Transverse colon (tissue), 4 donors: ENCODE measurements around the gene ZHX3. TPM values are rescaled to one million over a fixed set of nuclear protein-coding genes. Genes with fewer than 3 reads are reported as not detected.

Experiments used
- DNase-seq: peaks from one replicate; pipeline ENCODE4 v3.0.0-alpha.2; 2019
- H3K27ac ChIP-seq, 4 donors: fragments of 200-600 bp; sonication (generic); 2 replicates each; pipeline ENCODE4 v1.5.1; 2016 to 2018; ENCODE audit warnings: inconsistent platforms in 4 of 4
- H3K27me3 ChIP-seq: fragments of 200-600 bp; sonication (generic); 2 replicates; pipeline ENCODE4 v1.5.1; 2017; ENCODE audit warnings: inconsistent platforms
- H3K36me3 ChIP-seq, 4 donors: fragments of 200-600 bp; sonication (generic); 2 replicates each; pipeline ENCODE4 v1.5.1; 2017 to 2019; ENCODE audit warnings: inconsistent platforms in 4 of 4
- H3K4me1 ChIP-seq, 4 donors: fragments of 200-600 bp; sonication (generic); 2 replicates each; pipeline ENCODE4 v1.5.1; 2017 to 2020; ENCODE audit warnings: inconsistent platforms in 4 of 4
- H3K4me3 ChIP-seq, 4 donors: fragments of 200-600 bp; sonication (generic); 1 replicate in 1 of 4; 2 replicates in 3 of 4; pipeline versions ENCODE4 v1.5.1 to v1.6.1; 2017 to 2019; ENCODE audit warnings: inconsistent platforms in 4 of 4
- H3K9me3 ChIP-seq, 2 donors: fragments of 200-600 bp; sonication (generic); 2 replicates each; pipeline ENCODE4 v1.5.1; 2017 to 2019; ENCODE audit warnings: inconsistent platforms in 2 of 2
- CTCF ChIP-seq, 5 experiments: fragments of 200-600 bp in 3 of 5; fragments of 450-650 bp in 2 of 5; sonication (generic) in 3 of 5; IDR thresholded peaks; 1 replicate in 2 of 5; 2 replicates in 3 of 5; pipeline ENCODE4 v1.5.1; 2016 to 2017; ENCODE audit warnings: antibody characterized with exemption in 5 of 5, inconsistent platforms in 3 of 5, mild to moderate bottlenecking in 2 of 5, moderate library complexity in 1 of 5
- EP300 ChIP-seq: sonication (generic); formaldehyde crosslinking; IDR thresholded peaks from one replicate; pipeline ENCODE4 v1.6.1; 2017; ENCODE audit warnings: antibody characterized with exemption, low read depth
- POLR2A ChIP-seq: fragments of 450-650 bp; IDR thresholded peaks from one replicate; pipeline ENCODE4 v1.6.1; 2016; ENCODE audit warnings: antibody characterized with exemption, mild to moderate bottlenecking, moderate library complexity
- POLR2AphosphoS5 ChIP-seq, 3 donors: sonication (generic); formaldehyde crosslinking; IDR thresholded peaks; one replicate each; pipeline ENCODE4 v1.6.1; 2016; ENCODE audit warnings: antibody characterized with exemption in 3 of 3
- WGBS, 2 donors: methylation state at CpG; one replicate each; pipeline ENCODE4 v1.1.5; 2018; ENCODE audit warnings: low coverage in 1 of 2; 5-methylcytosine and 5-hydroxymethylcytosine counted together
- in situ Hi-C, 4 donors: fragments of 200-750 bp; cut with MboI; loops; one replicate each; pipeline versions ENCODE4 v1.15.0 to v1.15.1; 2017; ENCODE audit warnings: low sequenced_read_pairs in 3 of 4, low pct_ligation_motif_present in 1 of 4, low pct_unique_long_range_greater_than_20kb in 1 of 4
- intact Hi-C: fragments of 100-400 bp; cut with DNase I; formaldehyde crosslinking; loops from one replicate; pipeline ENCODE4 v1.15.1; 2023; ENCODE audit warnings: low total_unique reads
- total RNA-seq, 4 donors: library from RNA; depleted of rRNA; stranded (reverse); fragments of >200 nt; gene quantifications; one replicate each; pipeline ENCODE4 v1.1.0, GENCODE V29; 2016

The ZHX3 gene
- total RNA-seq, 4 donors from 2014 or later = 22.7 to 34.8 (median 26.4) TPM

- Histone ChIP-seq H3K4me1 (no peaks in the 10 kb centered on the region), H3K27me3 (no peaks in the 10 kb centered on the region), H3K27ac (no peak overlapping the region), H3K4me3 (no peak overlapping the region), H3K9me3 (peaks cover 11 to 20% of the 10 kb centered on the region in 2 donors), H3K36me3 (peaks cover 0 to 12% (median 2%) of the 10 kb centered on the region in 4 donors)
- no peak for DNase-seq
- 97 to 100% methylated on average over 1 of the region's 1 CpG for WGBS, 2 donors
- in situ Hi-C loops = no loop called here
- intact Hi-C loops = no loop called here
- no peak for TF ChIP-seq POLR2AphosphoS5 (IDR thresholded peaks at IDR 0.05)
- no peak for TF ChIP-seq CTCF (IDR thresholded peaks at IDR 0.05)
- TF ChIP-seq POLR2A = no peak
Measured at GRCh38 chr20:41196653-41197225, 120.8 kb downstream of the ZHX3 start.

- peaks cover 13 to 14% of the 10 kb centered on the region in 2 donors for H3K9me3 ChIP-seq
- peaks cover 0 to 3% (median 0%) of the 10 kb centered on the region in 4 donors for H3K36me3 ChIP-seq
- H3K27me3 ChIP-seq = no peaks in the 10 kb centered on the region
- no peaks in the 10 kb centered on the region for H3K4me1 ChIP-seq
- TF ChIP-seq CTCF (IDR thresholded peaks at IDR 0.05) (no peak), POLR2AphosphoS5 (IDR thresholded peaks at IDR 0.05) (no peak), POLR2A (no peak), EP300 (no peak)
- no peak overlapping the region for H3K27ac ChIP-seq
- intact Hi-C loops (no loop called here), in situ Hi-C loops (no loop called here)
- no peak for DNase-seq
- WGBS, 2 donors = 100% methylated on average over 1 to 3 of the region's 3 CpGs
- no peak overlapping the region for H3K4me3 ChIP-seq
Measured at GRCh38 chr20:41192575-41192974, 125.0 kb downstream of the ZHX3 start.

GRCh38 chr20:41191562-41192500 is 125.7 kb downstream of the ZHX3 start:
- in situ Hi-C loops = no loop called here
- intact Hi-C loops = no loop called here
- 92% methylated on average over 5 of the region's 5 CpGs; no CpG with 5 or more reads in 1 of the 2 donors for WGBS, 2 donors
- H3K36me3 ChIP-seq = peaks cover 0 to 3% (median 0%) of the 10 kb centered on the region in 4 donors
- H3K27ac ChIP-seq = no peak overlapping the region
- H3K4me3 ChIP-seq = no peak overlapping the region
- no peaks in the 10 kb centered on the region for H3K27me3 ChIP-seq
- DNase-seq = no peak
- TF ChIP-seq EP300 = no peak
- TF ChIP-seq POLR2AphosphoS5 (IDR thresholded peaks at IDR 0.05) = no peak
- no peak for TF ChIP-seq POLR2A
- TF ChIP-seq CTCF (IDR thresholded peaks at IDR 0.05) = no peak
- peaks cover 13 to 14% of the 10 kb centered on the region in 2 donors for H3K9me3 ChIP-seq
- H3K4me1 ChIP-seq = no peaks in the 10 kb centered on the region

GRCh38 chr20:41187668-41188067 is 129.9 kb downstream of the ZHX3 start:
- Histone ChIP-seq H3K36me3 (peaks cover 0 to under 1% (median 0%) of the 10 kb centered on the region in 4 donors), H3K4me1 (no peaks in the 10 kb centered on the region), H3K27me3 (no peaks in the 10 kb centered on the region), H3K9me3 (peaks cover 6 to 14% of the 10 kb centered on the region in 2 donors), H3K4me3 (no peak overlapping the region), H3K27ac (no peak overlapping the region)
- no peak for DNase-seq
- intact Hi-C loops (no loop called here), in situ Hi-C loops (no loop called here)
- TF ChIP-seq CTCF (IDR thresholded peaks at IDR 0.05) = no peak
- TF ChIP-seq POLR2A = no peak
- TF ChIP-seq POLR2AphosphoS5 (IDR thresholded peaks at IDR 0.05) = no peak
- TF ChIP-seq EP300 = no peak
